GM12875 (cell line): ENCODE measurements around the gene CCDC148.

Experiments
- H3K4me3 ChIP-seq: one replicate; pipeline ENCODE4 v1.5.1; 2011; ENCODE audit warnings: low read depth, low read length, control low read depth
- TF ChIP-seq, protein P1 (sequence below): IDR thresholded peaks from 2 replicates; pipeline ENCODE4 v1.5.1; 2011; ENCODE audit warnings: low read depth, mild to moderate bottlenecking, control low read depth, inconsistent platforms, low read length, moderate library complexity, borderline replicate concordance; ENCODE audit not compliant: insufficient read depth

Gene CCDC148

DNA sequence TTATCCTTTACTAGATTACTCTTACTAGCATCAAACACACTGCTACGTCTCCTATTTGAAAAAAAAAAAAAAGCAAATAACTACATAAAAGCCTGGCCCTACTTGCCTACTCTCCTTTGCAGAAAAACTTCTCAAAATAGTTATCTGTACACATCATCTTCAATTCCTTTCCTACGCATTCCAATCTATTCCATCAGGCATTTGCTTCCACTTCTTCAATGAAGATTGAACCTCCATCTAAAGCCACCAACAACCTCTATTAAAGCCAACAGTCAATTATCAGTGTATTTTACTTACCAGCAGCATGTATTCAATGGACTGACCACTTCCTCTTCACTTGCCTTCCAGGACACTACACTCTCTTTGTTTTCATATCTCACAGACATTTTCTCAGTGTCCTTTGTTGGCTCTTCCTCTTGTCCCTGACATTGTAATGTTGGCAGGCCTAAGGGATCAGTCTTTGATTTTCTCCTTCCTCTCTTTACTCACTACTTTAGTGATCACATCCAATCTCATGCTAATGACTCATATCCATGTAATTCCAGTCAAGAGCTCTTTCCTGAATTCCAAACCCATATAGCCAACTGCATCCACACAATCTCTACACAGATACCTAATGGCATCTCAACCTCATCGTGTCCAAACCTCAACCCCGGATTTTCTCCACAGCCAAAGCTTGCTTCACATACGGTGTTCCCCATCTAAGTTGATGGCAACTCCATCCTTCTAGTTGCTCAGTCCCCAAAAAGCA is 131.3 kb downstream of the CCDC148 start:
- TF ChIP-seq, protein P1, sequence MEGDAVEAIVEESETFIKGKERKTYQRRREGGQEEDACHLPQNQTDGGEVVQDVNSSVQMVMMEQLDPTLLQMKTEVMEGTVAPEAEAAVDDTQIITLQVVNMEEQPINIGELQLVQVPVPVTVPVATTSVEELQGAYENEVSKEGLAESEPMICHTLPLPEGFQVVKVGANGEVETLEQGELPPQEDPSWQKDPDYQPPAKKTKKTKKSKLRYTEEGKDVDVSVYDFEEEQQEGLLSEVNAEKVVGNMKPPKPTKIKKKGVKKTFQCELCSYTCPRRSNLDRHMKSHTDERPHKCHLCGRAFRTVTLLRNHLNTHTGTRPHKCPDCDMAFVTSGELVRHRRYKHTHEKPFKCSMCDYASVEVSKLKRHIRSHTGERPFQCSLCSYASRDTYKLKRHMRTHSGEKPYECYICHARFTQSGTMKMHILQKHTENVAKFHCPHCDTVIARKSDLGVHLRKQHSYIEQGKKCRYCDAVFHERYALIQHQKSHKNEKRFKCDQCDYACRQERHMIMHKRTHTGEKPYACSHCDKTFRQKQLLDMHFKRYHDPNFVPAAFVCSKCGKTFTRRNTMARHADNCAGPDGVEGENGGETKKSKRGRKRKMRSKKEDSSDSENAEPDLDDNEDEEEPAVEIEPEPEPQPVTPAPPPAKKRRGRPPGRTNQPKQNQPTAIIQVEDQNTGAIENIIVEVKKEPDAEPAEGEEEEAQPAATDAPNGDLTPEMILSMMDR, result no peak
- H3K4me3 ChIP-seq, result no peak overlapping the region

DNA sequence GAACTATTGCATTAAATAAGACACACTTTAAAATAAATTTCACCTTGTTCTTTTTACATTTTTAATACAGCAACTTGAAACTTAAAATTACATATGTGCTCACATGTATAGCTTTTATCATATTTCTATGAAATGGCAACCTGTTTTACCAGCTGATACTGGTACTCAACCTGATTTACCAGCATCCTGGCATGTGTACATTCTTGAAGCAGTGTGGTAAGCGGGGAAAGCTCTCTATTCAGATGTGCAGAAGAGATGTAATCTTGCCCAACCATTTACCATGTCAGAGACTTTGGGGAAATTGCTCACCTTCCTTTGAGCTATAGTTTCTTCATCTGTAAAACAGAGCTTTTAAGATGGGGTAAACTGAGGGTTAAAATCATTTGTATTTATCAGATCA is 133.2 kb downstream of the CCDC148 start:
- TF ChIP-seq, protein P1, result no peak

DNA sequence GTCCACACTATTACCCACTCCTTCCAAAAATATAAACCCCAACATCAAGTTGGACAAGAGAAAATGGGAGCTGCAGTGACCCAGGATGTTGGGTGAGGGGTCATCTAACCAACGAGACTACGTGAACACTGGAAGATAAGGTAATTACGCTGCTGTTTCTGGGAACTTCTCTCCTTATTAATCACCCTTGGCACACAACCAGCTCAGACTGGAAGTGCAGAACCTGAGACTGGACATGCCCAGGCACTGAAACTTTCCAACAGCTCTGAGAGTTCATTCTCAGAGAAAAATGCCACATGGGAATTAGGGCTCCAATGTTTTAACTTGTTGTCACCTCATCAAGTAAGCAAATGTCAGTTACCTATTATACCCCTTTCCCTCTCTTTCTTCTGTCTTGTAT is 135.3 kb downstream of the CCDC148 start:
- H3K4me3 ChIP-seq, result no peak overlapping the region

More for the DNA sequence above, 133.2 kb downstream of the CCDC148 start:
- H3K4me3 ChIP-seq, result no peak overlapping the region

DNA sequence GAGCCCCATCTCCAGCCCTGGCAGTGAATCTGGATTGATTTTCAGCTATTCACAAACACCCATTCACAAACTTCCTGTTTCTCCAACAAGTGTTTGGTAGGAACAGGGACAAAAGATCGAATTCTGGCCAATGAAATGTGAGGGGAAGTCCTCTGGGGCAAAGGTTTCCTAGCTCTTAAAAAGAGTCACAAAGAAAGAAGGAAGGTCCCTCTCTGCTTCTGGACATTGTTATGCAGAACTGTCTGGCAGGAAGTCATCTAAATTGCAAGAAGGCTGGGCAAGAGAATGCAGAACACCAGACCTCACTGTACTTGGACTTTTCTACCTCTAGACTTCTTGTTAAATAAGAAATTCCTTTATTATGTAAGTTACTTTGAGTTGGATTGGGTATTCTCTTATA is 137.3 kb downstream of the CCDC148 start:
- TF ChIP-seq, protein P1, result no peak
- H3K4me3 ChIP-seq, result no peak overlapping the region

More for the DNA sequence above, 135.3 kb downstream of the CCDC148 start:
- TF ChIP-seq, protein P1, result no peak

DNA sequence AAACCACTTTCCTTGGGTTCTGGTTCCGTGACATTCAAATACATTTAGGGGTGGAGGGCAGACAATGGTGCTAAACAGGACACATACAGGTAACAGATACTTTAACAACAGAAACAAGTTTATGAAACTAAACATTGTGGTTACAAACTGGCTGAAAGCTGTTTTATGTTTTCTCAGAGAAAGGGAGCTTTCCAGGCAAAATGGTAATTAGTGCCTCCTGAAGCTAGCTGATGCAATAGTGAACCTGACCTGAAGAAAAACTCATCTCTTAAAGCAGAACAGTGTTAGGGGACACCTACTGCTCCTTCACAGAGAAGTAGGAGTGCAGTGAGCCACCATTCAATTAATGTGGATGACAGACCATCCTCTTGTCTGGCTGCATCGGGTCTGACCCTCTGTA is 138.9 kb downstream of the CCDC148 start:
- TF ChIP-seq, protein P1, result no peak
- no peak overlapping the region for H3K4me3 ChIP-seq

DNA sequence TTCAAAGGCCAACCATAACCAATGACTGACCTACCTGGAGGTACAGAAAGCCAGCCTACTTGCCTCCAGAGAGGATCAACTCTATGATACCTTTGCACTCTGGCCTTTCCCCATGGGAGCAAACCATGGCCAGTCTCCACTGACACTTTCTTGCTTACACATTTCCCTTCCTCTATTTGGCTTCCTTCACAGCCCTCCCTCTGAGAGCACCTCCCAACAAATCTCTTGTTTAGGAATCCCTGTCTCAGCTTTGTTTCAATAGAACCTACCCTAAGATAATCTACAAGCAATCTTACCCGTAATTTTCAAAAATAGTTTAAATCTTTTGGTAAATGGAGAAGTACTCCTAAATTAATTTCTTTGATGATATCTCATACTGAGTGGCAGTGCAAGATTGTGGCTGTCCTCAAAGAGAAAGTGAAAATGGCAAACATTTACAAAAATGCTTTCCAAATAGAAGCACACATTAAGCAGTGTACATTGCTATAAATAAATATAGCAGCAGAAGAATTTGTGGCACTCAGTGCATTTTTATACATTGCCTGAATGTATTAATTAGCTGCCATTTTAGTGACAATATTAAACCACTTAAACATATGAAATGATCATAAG is 140.6 kb downstream of the CCDC148 start:
- TF ChIP-seq, protein P1, result no peak
- H3K4me3 ChIP-seq, result no peak overlapping the region

DNA sequence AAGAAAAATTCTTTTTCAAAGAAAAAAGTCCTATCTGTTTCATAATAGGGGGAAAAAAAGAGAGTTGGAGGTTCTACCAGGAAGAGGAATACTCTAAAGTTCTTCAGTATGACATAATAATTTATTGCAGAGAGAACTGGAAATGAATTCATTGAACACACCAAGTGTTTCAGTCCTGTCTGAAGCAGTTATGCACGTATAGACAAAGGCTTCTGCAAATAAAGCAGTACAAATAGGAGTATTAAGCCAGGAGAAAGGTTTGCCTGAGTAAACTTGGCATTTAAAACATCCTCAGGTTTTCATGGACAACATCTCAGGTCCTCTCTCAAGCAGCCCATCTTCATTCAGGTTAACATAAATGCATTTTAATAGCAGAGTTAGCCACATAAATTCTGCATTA is 141.6 kb downstream of the CCDC148 start:
- H3K4me3 ChIP-seq, result no peak overlapping the region
- TF ChIP-seq, protein P1, result no peak
